NCI-H1436 (cell line): Measurements from ENCODE around the gene KRTAP10-12.

ENCODE experiments used
- DNase-seq: peaks from one replicate; lab custom pipeline; 2025; lab: John Stamatoyannopoulos, UW

The KRTAP10-12 gene

DNA sequence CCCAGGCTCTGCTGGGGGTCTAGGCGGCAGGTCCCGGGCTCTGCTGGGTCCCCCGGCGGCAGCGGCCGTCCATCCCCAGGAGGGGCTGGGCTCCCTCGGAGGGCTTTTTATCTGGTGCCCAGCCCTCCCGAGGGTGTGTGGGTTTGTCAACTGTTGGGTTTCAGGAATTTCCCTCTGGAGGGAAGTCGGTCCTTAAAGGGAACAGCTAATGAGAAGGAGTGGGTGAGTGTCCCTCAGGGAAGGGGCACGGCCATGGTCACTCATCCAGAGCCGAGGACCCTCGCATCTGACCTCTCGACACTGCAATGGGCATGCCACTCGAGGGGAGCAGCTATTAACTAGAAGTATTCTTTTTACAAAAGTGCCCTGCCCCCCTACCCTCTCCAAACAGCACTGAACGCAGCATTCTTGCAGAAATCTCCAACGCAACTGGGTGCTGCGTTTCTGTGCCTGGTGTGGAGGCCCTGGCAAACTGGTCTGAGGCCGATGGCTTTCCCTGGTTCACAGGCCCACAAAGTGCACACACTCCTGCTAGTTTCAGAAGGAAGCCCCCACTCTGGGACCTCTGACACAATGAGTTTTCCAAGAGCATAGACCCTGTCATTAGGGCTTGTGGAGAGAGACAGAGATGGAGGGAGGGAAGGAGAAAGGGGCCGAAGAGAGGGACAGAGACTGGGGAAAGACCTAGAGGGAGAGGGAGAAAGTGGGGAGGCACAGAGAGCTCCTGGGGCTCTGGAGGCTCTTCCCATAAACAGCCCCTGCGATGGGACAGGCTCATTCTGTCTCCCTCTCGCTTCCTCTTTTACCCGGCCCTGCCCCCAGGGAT, 15.4 kb downstream of the KRTAP10-12 start:
- no peak for DNase-seq

DNA sequence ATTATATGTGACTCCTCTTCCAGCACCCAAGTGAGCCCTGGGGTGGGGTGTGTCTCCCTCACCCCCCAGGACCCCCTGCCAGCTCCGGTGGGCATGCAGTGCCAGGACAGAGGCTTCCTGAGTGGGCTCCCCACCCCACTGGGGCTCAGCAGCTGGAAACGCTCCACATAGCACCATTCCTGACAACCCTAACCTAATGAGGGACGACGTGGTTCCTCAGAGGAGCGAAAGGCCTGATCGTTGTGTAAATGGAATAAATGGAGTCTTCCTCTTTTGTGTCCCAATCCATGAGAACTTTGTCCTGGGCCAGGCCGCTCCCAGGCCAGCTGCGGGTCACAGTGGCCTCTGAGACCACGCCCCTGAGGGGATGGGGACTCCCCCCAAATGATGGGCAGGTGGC, 16.2 kb downstream of the KRTAP10-12 start:
- no peak for DNase-seq

GRCh38 chr21:44713846-44714245, 16.9 kb downstream of the KRTAP10-12 start:
- no peak for DNase-seq

- DNase-seq = no peak
Measured at GRCh38 chr21:44714905-44715304, 17.9 kb downstream of the KRTAP10-12 start.

DNA sequence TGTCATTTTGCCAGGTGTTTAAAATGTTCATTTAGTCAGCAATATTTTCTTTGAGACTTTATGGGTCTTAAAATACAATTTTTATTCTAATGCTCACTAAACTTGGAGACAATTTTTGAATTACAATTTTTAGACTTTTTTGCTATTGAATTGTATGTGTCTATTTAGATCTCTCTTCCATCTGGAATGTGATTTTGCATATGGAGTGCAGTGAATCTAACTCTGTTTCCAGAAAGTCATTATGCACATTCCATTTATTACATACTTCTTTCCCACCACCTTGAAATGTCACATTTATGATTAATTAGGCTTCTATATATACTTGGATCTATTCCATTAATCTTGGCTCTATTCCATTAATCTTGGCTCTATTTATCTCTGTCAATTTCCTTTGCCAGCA, 20.0 kb downstream of the KRTAP10-12 start:
- DNase-seq = no peak

- no peak for DNase-seq
Measured at GRCh38 chr21:44718093-44718492, 21.1 kb downstream of the KRTAP10-12 start.

GRCh38 chr21:44718571-44718970, 21.6 kb downstream of the KRTAP10-12 start:
- DNase-seq = no peak

- DNase-seq = no peak
Measured at GRCh38 chr21:44720170-44720569, 23.2 kb downstream of the KRTAP10-12 start.

- peak; percentile 46 for DNase-seq
Measured at GRCh38 chr21:44722731-44723130, 25.8 kb downstream of the KRTAP10-12 start.

DNA sequence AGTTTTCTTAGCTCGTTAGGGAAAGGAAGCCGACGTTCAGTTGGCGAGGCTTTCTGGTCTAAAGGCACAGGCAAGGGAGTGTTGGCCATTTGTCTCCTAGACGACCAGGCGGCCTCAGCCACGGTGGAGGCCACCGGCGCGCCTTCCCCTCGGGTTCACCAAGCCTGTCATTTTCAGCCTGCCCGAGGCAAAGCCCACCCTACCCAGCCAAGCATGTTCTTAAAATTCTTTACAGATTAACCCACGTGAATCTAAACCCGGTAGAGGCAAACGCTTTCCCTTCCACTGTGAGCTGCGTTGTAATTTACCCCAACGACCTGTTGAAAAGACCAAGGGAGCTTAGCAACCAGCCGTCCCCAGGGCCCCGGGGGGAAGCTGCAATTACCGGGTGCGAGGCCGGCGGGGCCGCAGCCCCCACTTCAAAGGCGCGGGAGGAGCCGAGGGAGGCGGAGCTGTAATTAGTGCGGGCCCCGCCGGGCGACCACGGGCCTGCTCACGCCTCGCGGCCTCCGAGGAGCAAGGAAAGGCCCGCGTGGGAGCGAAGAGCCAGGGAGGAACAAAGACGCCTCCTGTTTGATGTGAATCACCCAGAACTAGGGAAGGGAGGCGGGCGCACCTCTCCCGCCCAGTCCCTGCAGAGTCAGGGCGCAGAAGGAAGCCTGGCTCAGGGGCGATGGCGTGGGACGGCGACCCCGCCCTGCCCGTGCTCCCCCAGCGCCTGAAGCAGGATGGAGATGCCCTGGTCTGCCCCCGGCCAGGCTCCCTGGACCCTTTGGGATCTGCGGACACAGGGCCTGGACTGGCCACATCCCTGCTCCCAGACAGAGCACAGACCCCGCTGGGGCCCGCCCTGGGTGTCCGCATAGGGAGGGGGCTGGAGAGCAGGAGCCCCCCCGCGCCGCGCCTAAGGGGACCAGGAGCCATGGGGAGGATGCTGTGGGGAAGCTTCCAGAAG, 26.5 kb downstream of the KRTAP10-12 start:
- peak; percentile 93 for DNase-seq

GRCh38 chr21:44724196-44724595, 27.2 kb downstream of the KRTAP10-12 start:
- no peak for DNase-seq

- DNase-seq = no peak
Measured at GRCh38 chr21:44724926-44725325, 28.0 kb downstream of the KRTAP10-12 start.

DNA sequence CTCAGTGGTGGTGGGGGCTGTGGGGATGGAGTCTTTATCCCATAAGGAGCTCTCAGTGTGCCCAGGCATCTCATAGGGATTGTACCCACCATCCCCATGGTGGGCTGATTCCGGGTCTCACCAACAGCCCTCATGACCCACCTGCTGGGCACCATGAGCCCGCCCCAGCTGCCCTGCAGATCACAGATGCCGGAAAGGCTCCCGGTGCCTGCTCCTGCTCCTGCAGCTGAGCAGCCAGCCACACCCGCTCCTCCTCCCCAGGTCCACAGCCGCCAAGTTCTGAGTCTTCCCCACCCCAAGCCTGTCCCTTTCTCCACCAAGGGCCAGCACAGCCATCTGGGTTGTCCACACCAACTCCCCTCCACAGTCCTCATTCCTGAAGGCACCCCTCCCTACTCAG, 29.9 kb downstream of the KRTAP10-12 start:
- DNase-seq = no peak

DNA sequence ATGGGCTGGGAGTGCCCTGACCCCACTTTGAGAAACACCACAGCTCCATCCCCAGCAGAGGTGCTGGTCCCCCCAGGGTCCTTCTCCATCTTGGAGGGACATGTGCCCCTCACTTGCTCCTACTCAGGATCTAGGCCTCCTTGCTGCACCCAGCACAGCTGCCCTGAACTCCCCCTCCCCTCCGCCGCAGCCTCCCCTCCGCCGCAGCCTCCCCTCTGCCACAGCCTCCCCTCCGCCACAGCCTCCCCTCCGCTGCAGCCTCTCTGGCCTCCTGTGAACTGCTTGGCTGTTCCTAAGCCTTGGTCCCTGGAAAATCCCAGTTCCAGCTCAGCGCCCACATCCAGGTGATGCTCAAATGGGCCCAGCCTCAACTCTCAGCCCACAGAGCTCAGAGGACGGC, 30.3 kb downstream of the KRTAP10-12 start:
- DNase-seq = no peak

- no peak for DNase-seq
Measured at GRCh38 chr21:44727757-44728156, 30.8 kb downstream of the KRTAP10-12 start.

- DNase-seq = no peak
Measured at GRCh38 chr21:44728716-44729115, 31.7 kb downstream of the KRTAP10-12 start.

- no peak for DNase-seq
Measured at GRCh38 chr21:44729336-44730027, 32.5 kb downstream of the KRTAP10-12 start.

DNA sequence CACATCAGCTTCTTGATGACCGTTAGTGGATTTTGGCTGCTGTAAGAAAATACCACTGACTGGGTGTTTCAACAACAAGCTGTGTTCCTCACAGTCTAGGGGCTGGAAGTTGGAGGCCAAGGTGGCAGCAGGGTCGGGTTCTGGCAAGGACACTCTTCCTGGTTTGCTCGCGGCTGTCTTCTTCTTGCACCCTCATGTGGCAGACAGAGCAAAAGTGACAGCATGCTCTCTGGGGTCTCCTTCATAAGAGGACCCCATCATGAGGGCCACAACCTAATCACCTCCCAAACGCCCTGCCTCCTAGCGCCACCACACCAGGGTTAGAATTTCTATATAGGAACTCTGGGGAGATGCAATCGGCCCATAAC, 33.0 kb downstream of the KRTAP10-12 start:
- DNase-seq = no peak

- no peak for DNase-seq
Measured at GRCh38 chr21:44730951-44731579, 34.1 kb downstream of the KRTAP10-12 start.

GRCh38 chr21:44732263-44732662, 35.3 kb downstream of the KRTAP10-12 start:
- DNase-seq = no peak

GRCh38 chr21:44732956-44733355, 36.0 kb downstream of the KRTAP10-12 start:
- no peak for DNase-seq
